GM19240 (cell line): ENCODE measurements around the gene WHRN.

Experiments used
- DNase-seq: peaks from one replicate; pipeline ENCODE4 v3.0.0; 2011; ENCODE audit warnings: low spot score; ENCODE audit not compliant: insufficient read length

WHRN gene

GRCh38 chr9:114367772-114368569 lies 137.3 kb downstream of the WHRN start:
- DNase-seq = no peak

GRCh38 chr9:114367366-114367765 lies 137.9 kb downstream of the WHRN start:
- DNase-seq = no peak

GRCh38 chr9:114366334-114367128 lies 138.7 kb downstream of the WHRN start:
- DNase-seq = no peak

DNA sequence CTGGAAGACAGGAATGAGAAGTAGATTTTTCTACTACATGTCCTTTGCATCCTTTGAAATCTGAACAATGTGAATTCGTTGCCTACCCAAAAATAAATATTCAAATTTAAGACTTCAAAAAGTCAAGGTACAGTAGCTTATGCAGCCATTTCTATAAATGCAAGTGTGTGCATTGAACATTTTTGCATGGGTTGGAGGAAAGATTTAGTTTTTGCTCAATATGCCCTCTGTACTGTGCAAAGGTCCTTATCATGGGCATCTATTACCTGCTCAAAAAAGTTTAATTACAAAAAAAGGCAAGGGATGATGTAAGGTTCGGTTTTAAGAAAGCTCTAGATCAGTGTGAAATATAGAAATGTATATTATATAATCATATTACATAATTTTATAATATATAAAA lies 140.1 kb downstream of the WHRN start:
- DNase-seq = no peak

DNA sequence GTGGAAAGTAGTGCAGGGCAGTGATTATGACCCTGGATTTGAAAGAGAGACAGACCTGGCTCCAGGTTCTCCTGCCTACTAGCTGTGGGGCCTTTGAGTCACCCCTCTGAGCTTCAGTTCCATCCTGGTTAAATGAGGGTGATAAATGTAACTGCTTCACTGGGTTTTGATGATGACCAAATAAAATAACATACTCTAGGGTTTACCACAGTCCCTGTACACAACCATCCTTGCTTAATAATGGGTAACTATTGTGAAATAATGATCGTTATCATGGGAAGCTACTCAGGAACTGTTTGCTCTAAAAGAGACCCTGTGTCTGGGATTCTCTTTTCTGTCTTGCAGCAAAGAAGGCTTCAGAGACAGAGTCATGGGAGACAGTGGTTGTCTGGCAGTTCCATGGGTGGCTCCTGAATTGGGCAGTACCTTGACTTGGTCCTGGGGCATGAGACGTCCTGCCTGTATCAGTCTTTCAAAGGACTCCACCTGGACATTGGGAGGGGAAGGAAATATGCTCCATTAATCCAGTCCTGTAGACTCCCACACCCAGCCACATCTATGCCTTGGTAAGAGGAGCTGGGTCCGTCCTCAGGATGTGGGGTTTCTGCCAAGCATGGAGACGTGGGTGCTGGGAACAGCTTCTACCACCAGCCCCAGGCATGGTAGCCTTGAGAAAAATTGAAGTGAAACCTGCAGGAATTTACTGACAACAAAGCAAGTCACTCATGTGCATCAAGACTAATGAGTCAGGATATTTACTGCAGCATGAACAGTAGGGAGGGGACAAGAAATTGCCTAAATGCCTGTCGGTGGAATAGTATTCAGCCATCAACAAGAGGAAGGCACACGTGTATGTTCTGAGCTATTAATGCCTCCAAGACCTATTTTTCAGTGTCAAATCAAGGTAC lies 140.9 kb downstream of the WHRN start:
- DNase-seq = no peak

DNA sequence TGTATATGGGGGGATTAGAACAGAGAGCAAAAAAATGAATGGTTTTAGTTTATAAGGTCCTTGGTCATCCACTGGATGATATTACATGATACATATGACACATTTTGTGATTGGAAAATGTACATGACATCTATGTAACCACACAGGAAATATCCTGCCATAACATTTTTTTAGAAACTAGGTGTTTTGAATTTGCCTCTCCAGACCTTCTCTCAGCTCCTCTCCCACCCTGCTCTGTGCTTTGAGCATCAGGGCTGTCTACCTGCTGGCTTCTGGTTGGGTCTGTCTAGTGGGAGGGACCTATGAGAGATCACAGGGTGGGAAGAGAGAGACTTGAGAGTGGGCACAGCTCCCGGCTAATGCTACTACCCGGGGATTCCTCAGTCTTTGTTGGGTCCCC lies 141.8 kb downstream of the WHRN start:
- no peak for DNase-seq

DNA sequence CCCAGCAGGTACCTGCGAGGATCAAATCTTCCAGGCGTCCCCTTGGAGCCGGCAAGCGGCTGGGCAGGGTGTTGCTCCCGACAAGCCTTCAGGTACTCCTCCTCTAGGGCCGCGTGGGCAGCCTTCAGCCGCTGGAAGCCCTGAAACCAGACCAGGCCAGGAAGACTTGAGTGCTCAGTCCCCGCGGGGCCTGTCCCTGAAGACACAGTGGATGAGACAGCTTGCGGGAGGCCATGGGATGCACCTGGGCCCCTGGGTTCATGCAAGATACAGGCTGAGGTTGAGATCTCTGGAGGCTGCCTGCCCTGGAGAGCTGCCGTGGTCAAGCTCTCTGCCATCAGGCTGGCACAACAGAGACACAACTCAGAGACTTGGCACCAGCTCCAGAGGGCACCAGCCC lies 142.9 kb downstream of the WHRN start:
- DNase-seq = no peak

DNA sequence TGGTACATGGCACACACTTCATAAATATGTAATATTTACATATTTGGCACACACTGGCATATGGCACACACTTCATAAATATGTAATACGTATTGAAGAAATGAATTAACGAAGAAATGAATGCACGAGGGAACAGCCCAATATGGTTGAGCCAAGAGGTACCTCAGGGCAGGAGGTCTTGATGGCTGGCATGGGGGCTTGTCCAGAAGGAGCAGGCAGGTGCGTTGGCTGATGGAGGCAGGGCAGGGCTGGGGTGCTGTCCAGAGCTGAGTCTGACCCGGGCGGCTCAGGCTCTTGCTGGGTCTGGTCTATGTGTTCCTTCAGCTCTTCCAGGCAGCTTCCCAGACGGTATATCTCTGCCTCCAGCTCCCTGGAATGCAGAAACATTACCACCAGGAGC lies 143.7 kb downstream of the WHRN start:
- DNase-seq = no peak

GRCh38 chr9:114359801-114360200 lies 145.5 kb downstream of the WHRN start:
- DNase-seq = no peak

DNA sequence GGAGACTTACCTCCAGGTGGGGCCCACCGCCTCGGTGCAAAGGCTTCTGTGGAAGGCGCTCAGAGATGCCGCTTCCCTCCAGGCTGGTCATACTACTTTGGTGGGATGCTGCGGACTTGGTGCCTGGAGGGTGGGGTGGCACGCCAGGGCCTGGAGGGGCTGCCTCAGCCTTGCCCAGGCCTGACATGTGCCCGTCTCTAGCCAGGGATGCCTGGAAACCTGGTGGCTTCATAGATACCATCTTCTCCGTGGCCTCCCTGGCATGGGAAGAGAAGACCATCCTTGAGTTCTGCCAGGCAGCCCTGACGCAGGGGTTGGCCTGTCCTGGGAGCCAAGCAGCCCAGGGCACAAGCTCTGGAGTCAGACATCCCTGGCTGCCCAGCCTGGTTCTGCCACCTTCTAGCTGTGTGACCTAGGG lies 147.4 kb downstream of the WHRN start:
- no peak for DNase-seq

- DNase-seq = no peak
Measured at GRCh38 chr9:114357360-114357759, 147.9 kb downstream of the WHRN start.

- DNase-seq = no peak
Measured at GRCh38 chr9:114356792-114357191, 148.5 kb downstream of the WHRN start.

GRCh38 chr9:114355821-114356220 lies 149.5 kb downstream of the WHRN start:
- DNase-seq = no peak
